GM21528 (cell line): Measurements from ENCODE around the gene PHACTR4.
"Not testable (repeated sequence)": the region's sequence is repeated elsewhere in the genome, so short reads cannot be mapped to it uniquely, and the experiment has no call there.

Experiments
- ATAC-seq: cut with Tn5 transposase; IDR thresholded peaks from one replicate; pipeline ENCODE4 v1.9.1; 2021; ENCODE audit warnings: mild to moderate bottlenecking, moderate library complexity; ENCODE audit not compliant: unreplicated experiment, low FRiP score

The PHACTR4 gene

DNA sequence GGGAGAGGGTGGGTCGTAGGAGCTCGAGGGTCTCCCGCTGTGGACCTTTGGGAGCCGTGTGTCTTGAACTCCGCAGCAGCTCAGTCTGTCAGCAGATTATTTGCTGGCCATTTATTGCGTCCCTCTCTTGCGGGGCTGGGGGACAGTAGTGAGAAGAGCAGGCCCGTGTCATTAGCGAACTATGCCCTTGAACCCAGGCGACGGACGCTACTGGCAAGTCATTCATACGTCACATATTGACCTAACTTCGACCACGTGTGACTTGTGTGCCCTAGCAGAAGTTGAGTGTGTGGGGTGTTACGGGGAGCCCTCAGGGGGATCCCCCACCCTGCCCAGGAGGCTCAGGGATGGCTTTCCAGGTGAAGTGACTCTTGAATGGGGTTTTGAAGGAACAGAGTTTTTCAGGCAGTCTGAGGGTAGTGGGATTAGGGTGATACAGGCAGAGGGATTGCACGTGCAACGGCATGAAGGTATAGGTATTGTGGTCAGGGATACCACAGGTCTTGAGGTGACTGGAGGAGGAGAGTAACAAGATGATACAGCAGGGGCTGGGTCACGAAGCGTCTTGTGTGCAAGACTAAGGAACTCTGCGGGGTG lies 149.3 kb downstream of the PHACTR4 start:
- ATAC-seq, result peak; percentile 35

DNA sequence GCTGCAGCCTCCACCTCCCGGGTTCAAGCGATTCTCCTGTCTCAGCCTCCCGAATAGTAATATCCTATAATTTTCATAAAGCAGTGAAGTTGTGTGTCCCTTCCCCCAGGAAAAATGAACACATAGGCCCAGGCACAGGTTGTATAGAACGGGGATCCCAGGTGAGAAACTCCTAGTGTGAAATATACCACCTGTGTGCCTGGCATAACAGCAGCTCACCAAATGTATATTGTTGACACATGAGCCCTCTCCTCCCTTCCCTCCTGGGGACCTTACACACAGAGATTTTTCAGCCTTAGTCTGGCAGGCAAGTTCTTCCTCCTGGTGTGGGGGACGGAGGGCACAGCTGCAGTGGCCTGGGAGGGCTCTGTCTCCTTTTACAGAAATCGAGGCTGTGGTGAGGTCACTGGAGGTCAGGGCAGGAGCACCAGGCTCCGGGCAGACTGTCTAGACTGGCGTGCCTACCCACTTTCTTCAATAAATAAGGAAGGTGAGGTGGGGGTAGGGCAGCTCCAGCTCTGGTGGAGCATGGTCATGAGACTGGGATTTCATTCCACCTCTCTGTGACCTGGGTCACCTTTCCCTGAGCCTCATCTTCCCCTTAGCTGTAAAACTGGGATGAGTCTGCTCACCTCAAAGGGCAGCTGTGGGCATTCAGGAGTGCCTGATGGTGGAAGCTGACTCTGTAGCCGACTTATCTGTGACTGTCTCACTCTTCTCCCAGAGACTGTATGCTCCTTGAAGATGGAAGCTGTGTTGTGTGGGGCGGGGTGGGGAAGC lies 150.6 kb downstream of the PHACTR4 start:
- no peak for ATAC-seq

DNA sequence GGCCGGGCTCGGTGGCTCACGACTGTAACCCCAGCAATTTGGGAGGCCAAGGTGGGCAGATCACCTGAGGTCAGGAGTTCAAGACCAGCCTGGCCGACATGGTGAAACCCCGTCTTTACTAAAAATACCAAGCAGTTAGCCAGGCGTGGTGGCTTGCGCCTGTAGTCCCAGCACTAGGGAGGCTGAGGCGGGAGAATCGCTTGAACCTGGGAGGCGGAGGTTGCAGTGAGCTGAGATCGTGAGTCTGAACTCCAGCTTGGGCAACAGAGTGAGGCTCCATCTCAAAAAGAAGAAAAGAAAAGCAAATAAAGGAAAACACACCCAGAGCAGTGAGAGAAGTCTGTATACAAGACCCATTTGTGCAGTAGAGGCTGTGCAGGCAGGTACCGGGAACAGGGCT lies 151.3 kb downstream of the PHACTR4 start:
- ATAC-seq, result not testable (repeated sequence)

DNA sequence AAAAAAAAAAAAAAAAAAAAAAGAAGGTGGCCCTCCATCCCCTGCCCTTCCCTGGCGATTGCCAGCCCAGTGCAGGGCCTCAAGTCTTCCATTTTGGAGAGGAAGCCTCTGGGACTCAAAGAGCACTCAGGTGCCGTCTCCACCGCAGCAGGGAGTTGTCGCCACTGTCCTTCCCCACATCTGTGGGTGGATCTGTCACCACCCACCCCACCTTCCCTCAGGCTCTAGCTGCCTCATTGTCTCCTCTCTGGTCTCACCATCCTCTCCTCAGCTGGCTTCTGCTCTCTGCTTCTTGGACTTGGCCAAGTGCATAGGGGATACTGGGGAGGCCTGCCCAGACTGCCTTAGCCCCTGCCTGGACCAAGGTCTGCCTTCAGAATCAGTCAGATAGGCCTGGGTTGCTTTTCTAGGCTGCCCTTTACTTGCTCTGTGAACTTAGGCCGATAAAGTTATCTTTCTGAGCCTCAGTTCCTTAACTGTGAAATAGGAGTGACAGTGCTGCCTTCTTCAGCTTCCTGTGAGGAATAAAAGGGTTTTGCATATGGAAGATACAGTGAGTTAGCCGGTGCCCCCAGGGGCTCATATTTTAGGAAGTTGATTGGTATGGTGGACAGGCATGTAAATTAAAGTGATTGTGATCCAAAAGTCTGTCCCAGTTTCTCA lies 152.1 kb downstream of the PHACTR4 start:
- no peak for ATAC-seq

DNA sequence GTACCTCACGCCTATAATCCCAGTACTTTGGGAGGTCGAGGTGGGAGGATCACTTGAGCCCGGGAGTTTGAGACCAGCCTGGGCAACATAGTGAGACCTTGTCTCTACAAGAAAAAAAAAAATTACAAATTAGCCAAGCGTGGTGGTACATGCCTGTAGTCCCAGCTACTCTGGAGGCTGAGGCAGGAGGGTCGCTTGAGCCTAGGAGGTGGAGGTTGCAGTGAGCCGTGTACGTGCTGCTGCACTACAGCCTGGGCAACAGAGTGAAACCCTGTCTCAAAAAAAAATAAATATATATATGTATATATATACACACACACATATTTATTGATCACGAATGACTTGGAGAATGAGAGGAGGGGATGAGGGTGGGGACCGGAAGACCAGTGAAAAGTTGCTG lies 153.0 kb downstream of the PHACTR4 start:
- ATAC-seq, result not testable (repeated sequence)

DNA sequence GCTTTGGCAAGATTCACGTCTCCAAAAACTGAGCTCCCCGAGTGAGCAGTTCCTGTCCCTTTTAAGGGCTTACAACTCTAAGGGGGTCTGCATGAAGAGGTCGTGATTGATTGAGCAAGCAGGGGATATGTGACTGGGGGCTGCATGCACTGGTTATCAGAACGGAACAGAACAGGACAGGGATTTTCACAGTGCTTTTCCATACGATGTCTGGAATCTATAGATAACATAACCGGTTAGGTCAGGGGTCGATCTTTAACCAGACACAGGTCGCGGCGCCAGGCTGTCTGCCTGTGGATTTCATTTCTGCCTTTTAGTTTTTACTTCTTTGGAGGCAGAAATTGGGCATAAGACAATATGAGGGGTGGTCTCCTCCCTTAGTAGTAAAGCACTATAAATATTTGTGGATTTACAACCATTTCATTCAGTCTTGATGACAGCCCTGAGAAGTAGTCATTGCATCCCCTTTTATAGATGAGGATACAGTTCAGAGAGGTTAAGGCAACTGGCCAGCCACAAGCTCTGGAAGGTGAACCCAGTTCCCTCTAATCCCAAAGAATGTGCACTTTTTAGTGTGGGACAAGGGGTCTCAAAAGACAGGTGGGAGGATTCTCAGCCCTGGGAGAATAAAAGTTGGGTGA lies 155.6 kb downstream of the PHACTR4 start:
- ATAC-seq, result not testable (repeated sequence)

DNA sequence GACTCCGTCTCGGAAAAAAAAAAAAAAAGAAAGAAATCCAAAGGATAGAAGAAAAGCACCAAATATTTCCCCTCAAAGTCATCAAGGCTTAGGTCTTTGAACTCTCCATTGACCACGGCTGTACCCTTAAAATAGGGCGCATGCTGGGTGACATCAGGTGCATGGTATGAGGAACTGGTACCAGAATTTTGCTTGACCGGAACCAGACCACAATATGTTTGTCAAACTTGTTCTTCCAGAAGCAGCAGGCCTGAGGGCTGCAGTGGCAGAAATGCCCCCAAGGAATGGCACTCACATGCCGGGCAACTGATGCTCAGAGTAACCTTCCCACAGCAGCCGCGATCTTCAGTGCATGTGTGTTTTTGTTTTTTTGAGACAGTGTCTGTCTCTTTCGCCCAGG lies 157.3 kb downstream of the PHACTR4 start:
- ATAC-seq, result no peak

DNA sequence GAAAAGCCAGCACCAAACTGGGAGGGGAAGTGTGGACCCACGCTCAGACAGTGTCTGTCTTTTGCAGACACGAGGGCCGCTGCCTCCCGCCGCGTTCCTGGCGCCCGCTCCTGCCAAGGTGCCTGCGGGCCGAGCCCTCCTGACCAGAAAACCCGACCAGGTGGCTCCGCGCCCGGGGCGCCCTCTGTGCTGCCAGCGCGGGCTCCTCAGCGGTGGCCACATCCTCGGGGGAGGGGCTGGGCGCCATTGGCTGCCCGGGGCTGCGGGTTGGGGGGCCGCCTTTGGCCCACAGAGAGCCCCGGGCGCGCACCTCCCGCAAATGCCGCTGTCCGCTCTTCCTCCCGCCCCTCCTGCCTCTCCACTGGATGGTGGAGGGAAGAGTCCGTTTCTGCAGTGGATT lies 160.9 kb downstream of the PHACTR4 start:
- ATAC-seq, result no peak

DNA sequence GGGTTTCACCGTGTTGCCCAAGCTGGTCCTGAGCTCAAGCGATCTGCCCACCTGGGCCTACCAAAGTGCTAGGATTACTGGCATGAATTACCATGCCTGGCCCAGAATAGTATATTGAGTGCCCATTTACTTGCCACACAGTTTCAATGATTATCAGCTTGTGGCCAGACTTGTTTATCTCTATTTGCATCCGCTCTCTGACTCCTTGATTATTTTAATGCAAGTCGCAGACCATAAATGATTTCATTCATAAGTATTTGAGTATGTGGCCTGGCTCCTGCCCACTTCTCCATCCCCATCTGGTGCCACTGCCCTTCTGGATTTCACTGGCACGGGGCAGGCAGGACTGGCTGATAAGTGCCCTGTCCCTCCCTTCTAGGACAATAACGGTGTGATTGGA lies 165.1 kb downstream of the PHACTR4 start:
- ATAC-seq, result no peak

DNA sequence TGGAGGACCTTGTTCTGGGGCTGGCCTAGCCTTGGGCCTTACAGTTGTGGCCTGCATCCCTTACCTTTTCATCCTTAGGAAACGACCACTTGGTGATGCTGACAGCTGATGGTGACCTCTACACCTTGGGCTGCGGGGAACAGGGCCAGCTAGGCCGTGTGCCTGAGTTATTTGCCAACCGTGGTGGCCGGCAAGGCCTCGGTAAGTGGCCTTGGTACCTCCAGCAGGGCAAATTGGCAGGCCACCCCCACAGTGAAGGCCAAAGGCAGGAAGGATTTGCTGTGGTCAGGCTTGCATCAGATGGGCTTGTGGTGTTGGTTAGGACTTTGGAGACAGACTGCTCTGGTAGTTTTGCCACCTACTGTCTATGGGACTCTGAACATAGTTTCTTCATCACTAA lies 165.6 kb downstream of the PHACTR4 start:
- ATAC-seq, result no peak

DNA sequence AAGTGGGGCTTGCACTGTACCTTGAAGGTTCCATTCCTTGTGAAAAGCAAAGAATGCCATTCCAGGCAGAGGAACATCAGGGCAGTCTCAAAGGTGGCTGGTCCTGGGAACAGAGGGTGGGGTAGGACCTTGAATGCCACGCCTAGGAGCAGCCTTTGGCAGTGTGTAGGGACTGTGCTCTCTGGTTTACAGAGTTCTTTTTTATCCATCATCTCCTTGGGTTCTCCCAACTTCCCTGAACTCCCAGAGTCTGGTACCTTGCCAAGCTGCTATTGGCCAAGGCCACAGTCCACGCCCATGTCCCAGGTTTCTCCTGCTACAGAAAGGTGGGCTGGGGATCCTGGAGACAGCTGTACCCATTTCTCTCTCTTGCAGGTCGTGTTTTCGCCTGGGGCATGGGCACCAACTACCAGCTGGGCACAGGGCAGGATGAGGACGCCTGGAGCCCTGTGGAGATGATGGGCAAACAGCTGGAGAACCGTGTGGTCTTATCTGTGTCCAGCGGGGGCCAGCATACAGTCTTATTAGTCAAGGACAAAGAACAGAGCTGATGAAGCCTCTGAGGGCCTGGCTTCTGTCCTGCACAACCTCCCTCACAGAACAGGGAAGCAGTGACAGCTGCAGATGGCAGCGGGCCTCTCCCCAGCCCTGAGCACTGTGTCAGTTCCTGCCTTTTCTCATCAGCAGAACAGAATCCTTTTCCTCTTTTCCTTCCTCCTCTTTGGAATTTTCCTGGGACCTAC lies 168.1 kb downstream of the PHACTR4 start:
- ATAC-seq, result no peak

DNA sequence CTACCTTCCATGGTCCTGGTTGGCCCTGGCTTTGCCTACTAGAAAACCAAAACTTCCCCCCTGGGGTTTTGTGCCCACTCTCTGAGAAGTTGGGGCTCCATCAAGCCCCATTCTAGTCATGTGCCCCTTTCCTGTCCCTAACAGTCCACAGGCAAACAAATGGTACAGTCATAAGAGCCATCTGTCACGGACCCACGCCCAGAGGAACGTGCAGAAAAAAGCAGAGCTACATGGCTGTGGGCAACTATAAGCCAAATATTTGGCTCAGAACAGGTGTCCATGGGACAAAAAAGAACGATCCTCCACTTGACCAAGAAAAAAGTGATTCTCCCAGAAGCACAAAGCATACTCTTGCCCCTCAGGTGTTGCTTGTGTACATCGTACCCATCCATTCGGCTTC lies 168.7 kb downstream of the PHACTR4 start:
- no peak for ATAC-seq

DNA sequence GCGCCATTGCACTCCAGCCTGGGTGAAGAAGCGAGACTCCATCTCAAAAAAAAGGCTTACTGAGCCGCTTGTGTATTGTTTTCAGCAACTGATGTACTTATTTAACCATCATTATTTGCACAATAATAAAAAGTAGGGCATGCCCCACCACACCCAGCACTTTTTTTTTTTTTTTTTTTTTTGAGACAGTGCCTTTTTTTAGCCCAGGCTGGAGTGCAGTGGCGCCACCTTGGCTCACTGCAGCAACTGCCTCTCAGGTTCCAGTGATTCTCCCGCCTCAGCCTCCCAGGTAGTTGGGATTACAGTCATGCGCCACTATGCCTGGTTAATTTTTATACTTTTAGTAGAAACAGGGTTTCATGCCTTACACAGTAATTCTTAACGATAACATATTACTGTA lies 171.1 kb downstream of the PHACTR4 start:
- no peak for ATAC-seq

DNA sequence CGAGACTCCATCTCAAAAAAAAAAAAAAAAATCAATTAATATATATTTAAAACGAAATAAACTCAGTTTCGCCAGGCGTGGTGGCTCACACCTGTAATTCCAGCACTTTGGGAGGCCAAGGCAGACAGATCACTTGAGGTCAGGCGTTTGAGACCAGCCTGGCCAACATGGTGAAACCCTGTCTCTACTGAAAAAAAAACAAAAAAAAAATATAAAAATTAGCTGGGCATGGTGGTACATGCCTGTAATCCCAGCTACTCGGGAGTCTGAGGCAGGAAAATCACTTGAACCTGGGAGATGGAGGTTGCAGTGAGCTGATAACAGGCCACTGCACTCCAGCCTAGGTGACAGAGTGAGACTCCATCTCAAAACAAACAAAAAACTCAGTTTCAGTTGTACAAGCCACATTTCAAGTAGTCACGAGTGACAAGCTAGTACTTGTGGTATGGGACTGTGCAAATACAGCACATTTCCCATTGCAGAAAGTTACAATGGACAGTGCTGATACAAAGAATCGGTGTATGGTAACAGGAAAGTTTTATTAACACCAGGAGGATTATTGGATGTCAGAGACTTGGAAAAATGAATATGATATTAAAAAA lies 172.0 kb downstream of the PHACTR4 start:
- not testable (repeated sequence) for ATAC-seq

DNA sequence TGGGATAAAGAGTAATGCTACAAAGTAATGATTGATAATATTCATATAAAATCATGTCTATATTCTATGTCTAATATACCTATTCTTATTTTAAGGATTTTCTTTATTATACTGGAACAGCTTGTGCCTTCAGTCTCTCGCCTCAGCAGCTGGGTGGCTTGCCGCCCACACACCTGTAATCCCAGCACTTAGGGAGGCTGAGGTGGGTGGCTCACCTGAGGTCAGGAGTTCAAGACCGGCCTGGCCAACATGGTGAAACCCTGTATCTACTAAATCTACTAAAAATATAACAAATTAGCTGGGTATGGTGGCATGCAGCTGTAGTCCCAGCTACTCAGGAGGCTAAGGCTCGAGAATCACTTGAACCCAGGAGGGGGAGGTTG lies 175.7 kb downstream of the PHACTR4 start:
- ATAC-seq, result no peak

DNA sequence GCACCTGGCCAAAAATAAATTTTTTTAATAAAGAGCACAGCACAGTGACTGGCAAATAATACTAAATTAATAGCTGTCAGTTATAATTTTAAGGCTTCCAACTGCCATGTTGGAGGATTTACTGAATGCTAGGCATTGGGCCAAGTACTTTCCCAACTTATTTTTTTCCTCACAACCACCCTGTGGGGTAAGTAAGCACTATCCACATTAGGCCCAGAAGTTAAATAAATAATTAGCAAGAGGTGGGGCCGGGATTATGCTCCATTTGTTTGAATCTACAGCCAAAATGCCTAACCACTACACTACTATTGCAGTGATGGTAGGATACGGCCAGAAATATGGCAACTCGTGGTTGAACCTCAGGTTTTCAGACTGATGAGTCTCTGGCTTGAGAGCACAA lies 178.8 kb downstream of the PHACTR4 start:
- no peak for ATAC-seq
